ENCODE measurements around the gene SORL1-AS1.

Gene SORL1-AS1

DNA sequence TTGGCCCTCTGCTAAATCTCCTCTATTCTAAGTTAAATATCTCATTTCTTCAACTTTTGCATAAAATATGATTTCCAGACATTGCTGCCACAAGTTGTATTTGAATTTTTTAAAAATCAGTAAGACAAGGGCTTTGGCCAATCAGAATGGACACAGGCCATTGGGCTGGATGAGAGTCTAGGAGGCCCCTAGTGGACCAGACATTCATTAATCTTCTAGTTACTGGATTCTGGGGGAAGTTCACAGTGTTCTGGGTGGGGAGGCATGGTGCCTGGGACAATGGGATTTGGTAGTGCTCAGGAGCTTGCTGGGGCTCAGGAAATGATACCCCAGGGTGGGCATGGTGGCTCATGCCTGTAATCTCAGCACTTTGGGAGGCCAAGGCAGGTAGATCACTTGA lies 13.0 kb downstream of the SORL1-AS1 start:
- TF ChIP-seq FOXM1 (IDR thresholded peaks at IDR 0.05; ENCODE audit: borderline replicate concordance, low read depth) (no peak), TEAD4 (IDR thresholded peaks at IDR 0.05) (no peak), TCF12 (IDR thresholded peaks at IDR 0.05; ENCODE audit: low read depth) (no peak), TAF1 (IDR thresholded peaks at IDR 0.05; ENCODE audit: low read depth) (no peak), YY1 (IDR thresholded peaks at IDR 0.05; ENCODE audit: low read depth) (no peak), CREB1 (IDR thresholded peaks at IDR 0.05; ENCODE audit: low read depth) (no peak), NFIC (IDR thresholded peaks at IDR 0.05) (no peak)
- TF ChIP-seq, protein P1, sequence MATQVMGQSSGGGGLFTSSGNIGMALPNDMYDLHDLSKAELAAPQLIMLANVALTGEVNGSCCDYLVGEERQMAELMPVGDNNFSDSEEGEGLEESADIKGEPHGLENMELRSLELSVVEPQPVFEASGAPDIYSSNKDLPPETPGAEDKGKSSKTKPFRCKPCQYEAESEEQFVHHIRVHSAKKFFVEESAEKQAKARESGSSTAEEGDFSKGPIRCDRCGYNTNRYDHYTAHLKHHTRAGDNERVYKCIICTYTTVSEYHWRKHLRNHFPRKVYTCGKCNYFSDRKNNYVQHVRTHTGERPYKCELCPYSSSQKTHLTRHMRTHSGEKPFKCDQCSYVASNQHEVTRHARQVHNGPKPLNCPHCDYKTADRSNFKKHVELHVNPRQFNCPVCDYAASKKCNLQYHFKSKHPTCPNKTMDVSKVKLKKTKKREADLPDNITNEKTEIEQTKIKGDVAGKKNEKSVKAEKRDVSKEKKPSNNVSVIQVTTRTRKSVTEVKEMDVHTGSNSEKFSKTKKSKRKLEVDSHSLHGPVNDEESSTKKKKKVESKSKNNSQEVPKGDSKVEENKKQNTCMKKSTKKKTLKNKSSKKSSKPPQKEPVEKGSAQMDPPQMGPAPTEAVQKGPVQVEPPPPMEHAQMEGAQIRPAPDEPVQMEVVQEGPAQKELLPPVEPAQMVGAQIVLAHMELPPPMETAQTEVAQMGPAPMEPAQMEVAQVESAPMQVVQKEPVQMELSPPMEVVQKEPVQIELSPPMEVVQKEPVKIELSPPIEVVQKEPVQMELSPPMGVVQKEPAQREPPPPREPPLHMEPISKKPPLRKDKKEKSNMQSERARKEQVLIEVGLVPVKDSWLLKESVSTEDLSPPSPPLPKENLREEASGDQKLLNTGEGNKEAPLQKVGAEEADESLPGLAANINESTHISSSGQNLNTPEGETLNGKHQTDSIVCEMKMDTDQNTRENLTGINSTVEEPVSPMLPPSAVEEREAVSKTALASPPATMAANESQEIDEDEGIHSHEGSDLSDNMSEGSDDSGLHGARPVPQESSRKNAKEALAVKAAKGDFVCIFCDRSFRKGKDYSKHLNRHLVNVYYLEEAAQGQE (IDR thresholded peaks at IDR 0.05; ENCODE audit: low read depth) = no peak
- TF ChIP-seq, protein P2, sequence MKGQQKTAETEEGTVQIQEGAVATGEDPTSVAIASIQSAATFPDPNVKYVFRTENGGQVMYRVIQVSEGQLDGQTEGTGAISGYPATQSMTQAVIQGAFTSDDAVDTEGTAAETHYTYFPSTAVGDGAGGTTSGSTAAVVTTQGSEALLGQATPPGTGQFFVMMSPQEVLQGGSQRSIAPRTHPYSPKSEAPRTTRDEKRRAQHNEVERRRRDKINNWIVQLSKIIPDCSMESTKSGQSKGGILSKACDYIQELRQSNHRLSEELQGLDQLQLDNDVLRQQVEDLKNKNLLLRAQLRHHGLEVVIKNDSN (IDR thresholded peaks at IDR 0.05) = no peak
- TF ChIP-seq, protein P3, sequence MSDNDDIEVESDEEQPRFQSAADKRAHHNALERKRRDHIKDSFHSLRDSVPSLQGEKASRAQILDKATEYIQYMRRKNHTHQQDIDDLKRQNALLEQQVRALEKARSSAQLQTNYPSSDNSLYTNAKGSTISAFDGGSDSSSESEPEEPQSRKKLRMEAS (IDR thresholded peaks at IDR 0.05) = no peak

DNA sequence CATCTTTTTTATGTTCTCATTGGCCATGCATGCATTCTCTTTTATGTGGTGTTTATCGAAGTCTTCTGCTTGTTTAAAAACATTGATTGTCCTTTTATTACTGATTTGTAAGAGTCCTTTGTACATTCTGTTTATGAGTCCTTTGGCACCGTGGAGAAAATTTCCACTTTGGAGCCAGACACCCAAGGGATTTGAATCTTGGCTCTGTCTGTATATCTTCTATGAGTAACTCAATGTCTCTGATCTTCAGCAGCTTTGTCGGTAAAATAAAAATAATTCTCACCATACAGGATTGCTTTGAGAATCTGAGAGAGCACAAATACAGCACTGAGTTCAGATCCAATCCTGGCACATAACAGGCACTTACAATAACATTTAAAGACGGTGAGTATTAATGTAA lies 13.4 kb downstream of the SORL1-AS1 start:
- no peak for TF ChIP-seq TCF12 (IDR thresholded peaks at IDR 0.05; ENCODE audit: low read depth)
- no peak for TF ChIP-seq ZBTB7A (IDR thresholded peaks at IDR 0.05; ENCODE audit: low read depth)
- no peak for TF ChIP-seq CEBPB (IDR thresholded peaks at IDR 0.05)

DNA sequence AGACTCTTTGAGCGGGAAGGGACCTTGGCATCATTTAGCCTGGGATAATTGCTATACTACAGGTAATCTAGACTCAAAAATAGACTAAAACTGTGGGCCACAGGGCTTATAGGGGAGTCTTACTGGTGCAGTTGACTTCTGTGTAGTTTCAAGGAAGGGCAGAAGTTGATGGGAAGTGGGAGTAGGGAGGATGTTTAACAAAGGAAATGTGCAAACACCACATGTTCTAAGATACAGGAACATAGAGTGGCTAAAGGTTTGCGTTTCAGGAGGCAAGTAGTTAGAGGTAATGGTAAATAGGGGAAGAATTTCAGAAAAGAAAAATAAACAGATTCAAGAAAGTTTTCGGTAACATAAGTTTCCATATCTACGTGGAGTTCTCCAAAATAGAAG lies 15.1 kb downstream of the SORL1-AS1 start:
- TF ChIP-seq EP300 (IDR thresholded peaks at IDR 0.05; ENCODE audit: borderline replicate concordance) = no peak
- TF ChIP-seq FOXM1 (IDR thresholded peaks at IDR 0.05; ENCODE audit: borderline replicate concordance, low read depth) = no peak
- TF ChIP-seq, protein P2 (IDR thresholded peaks at IDR 0.05) = no peak

DNA sequence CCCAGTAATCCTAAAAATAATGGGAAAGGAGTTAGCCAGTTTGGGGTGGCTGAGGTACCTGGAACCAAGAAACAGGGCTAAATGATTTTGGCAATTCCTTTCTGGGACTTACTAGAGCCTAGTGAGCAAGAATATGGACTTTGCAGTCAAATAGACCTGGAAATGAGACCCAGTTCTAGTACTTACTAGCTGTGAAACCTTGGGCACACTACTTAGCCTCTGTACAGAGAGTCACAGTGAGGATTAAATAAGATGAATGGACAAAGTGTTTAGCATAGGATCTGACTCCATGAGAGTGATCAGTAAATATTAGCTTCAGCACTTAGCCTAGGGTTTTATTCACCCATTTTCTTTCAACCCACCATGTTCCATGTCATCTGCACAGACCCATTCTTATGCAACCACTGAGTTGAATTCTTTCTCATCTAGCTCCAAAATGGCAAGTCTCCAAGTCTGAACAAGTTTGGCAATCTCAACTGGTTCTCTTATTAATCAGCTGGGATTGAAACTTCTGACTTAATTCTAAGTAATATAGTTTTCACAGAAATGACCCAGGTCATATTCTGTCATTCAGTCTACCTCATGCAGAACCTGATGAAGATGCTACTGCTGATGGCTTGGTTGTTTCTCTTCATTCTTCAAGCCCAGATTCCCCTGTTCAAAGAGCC lies 15.6 kb downstream of the SORL1-AS1 start:
- TF ChIP-seq ZBTB7A (IDR thresholded peaks at IDR 0.05; ENCODE audit: low read depth) = no peak
- TF ChIP-seq TCF12 (IDR thresholded peaks at IDR 0.05; ENCODE audit: low read depth) = no peak
- TF ChIP-seq, protein P1 (IDR thresholded peaks at IDR 0.05; ENCODE audit: low read depth) = no peak

DNA sequence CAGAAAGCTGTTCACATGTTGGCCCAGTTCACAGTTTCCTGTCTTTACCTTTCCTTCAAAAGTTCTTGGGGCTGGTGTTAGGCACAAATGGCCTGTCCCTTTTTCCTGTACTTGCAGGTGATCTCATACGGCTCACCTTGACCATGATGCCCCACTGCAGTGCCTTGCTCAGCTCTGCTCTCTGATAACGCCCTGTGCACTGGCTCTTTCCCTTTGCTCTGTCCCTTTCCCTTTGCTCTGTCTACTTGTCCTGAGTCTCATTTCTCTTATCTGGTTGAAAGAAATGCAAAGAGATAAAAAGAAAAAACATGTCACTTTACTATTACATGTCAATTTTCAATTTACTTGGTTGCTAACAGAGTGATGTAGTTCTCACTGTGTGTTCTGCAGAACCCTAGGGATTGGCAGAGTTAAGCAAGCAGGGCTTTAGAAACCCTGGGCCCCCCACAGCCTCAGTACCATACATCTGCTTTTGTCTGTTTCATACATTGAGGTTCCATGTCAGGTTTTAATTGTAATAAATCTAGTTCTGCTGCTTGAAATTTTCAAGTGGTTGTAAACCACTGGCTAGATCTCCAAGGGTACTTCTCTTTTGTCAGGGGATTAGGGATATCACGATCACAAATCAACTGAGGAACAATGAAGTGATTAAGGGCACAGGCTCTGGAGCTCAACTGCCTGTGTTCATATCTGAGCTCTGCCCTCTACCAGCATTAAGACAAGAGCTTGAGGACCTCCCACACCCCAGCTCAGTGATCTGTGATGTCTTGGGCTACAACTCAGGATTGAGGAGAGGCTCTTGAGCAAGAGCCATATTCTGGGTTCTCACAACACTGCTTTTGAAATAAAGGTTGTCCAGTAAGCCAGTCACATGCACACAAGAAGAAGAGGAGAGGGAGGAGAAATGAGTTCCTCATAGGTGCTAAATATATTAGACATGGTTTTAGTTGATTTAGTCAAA lies 16.9 kb downstream of the SORL1-AS1 start:
- no peak for TF ChIP-seq EP300 (IDR thresholded peaks at IDR 0.05; ENCODE audit: borderline replicate concordance)
- no peak for TF ChIP-seq CEBPB (IDR thresholded peaks at IDR 0.05)
- TF ChIP-seq YY1 (IDR thresholded peaks at IDR 0.05; ENCODE audit: low read depth) = no peak
- TF ChIP-seq NFIC (IDR thresholded peaks at IDR 0.05) = no peak
- TF ChIP-seq, protein P3 (IDR thresholded peaks at IDR 0.05) = no peak
- TF ChIP-seq ZBTB7A (IDR thresholded peaks at IDR 0.05; ENCODE audit: low read depth) = no peak
- no peak for TF ChIP-seq FOXM1 (IDR thresholded peaks at IDR 0.05; ENCODE audit: borderline replicate concordance, low read depth)
- TF ChIP-seq TEAD4 (IDR thresholded peaks at IDR 0.05) = no peak
- no peak for TF ChIP-seq TAF1 (IDR thresholded peaks at IDR 0.05; ENCODE audit: low read depth)

DNA sequence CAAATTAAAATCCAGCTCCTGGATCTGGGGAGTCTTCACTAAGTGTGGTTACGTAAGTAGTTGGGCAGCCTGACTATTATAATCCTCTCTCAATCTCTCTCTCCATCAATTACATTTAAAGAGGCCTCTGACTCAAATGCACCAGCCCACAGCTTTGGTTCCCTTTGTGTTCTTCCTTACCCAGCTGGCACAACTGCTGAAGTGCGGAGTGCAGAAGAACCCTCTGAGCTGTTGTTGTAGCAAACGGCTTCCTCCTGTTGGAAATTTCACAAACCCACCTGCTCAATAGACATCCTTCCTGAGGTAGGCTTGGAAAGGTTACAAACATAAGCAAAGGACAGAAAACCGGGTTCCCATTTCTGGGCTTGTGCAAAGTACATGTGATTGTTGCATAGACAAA lies 17.6 kb downstream of the SORL1-AS1 start:
- TF ChIP-seq TAF1 (IDR thresholded peaks at IDR 0.05; ENCODE audit: low read depth) = no peak
- no peak for TF ChIP-seq RAD21 (IDR thresholded peaks at IDR 0.05; ENCODE audit: low read depth)
- no peak for TF ChIP-seq EGR1 (IDR thresholded peaks at IDR 0.05)
- no peak for TF ChIP-seq EP300 (IDR thresholded peaks at IDR 0.05; ENCODE audit: borderline replicate concordance)
- TF ChIP-seq TEAD4 (IDR thresholded peaks at IDR 0.05) = no peak
- no peak for TF ChIP-seq TCF12 (IDR thresholded peaks at IDR 0.05; ENCODE audit: low read depth)
- TF ChIP-seq FOXM1 (IDR thresholded peaks at IDR 0.05; ENCODE audit: borderline replicate concordance, low read depth) = no peak
- no peak for TF ChIP-seq CEBPB (IDR thresholded peaks at IDR 0.05)
- no peak for TF ChIP-seq YY1 (IDR thresholded peaks at IDR 0.05; ENCODE audit: low read depth)
- TF ChIP-seq, protein P2 (IDR thresholded peaks at IDR 0.05) = no peak
- TF ChIP-seq CREB1 (IDR thresholded peaks at IDR 0.05; ENCODE audit: low read depth) = no peak
- TF ChIP-seq, protein P1 (IDR thresholded peaks at IDR 0.05; ENCODE audit: low read depth) = no peak
